PC-9 (cell line): Measurements from ENCODE around the gene CD2BP2. TPM values are rescaled to one million over a fixed set of nuclear protein-coding genes. Genes with fewer than 3 reads are reported as not detected.
A peak's percentile ranks its signal among the peaks of the same experiment; 100 is the strongest.

Experiments used
- BruUV-seq: library from RNA; stranded (reverse); fragments of 400-500 nt; replicated peaks from 2 replicates; lab custom pipeline; 2021; lab: Mats Ljungman, UMichigan
- CTCF ChIA-PET: fragments of 300-600 bp; sonication (Branson Sonifier 250); formaldehyde crosslinking; loops from one replicate; lab custom pipeline; 2022; ENCODE audit warnings: antibody characterized with exemption; lab: Charles Lee
- POLR2A ChIA-PET: fragments of 300-600 bp; sonication (Branson Sonifier 250); formaldehyde crosslinking; loops from one replicate; lab custom pipeline; 2022; ENCODE audit warnings: antibody characterized with exemption; ENCODE audit not compliant: unreplicated experiment; lab: Charles Lee
- DNase-seq, 2 experiments: peaks; one replicate each; pipeline versions ENCODE4 v3.0.0 to v3.0.0-alpha.2; 2015 to 2022; ENCODE audit warnings: mixed read lengths in 1 of 2
- H2AFZ ChIP-seq: fragments of 200-600 bp; sonication (generic); 2 replicates; pipeline ENCODE4 v1.8.1; 2017; ENCODE audit warnings: antibody characterized with exemption
- H3F3A ChIP-seq: fragments of 200-600 bp; sonication (generic); 2 replicates; pipeline ENCODE4 v1.8.1; 2017; ENCODE audit warnings: antibody characterized with exemption, mild to moderate bottlenecking, low read depth; ENCODE audit not compliant: insufficient read depth
- H3K27ac ChIP-seq: fragments of 200-600 bp; sonication (generic); 2 replicates; pipeline ENCODE4 v1.6.1; 2016; ENCODE audit warnings: mixed run types
- H3K27me3 ChIP-seq: fragments of 200-600 bp; sonication (generic); 2 replicates; pipeline ENCODE4 v1.6.1; 2016; ENCODE audit warnings: low read depth, mixed run types; ENCODE audit not compliant: insufficient read depth
- H3K36me3 ChIP-seq: fragments of 200-600 bp; sonication (generic); 2 replicates; pipeline ENCODE4 v1.6.1; 2016; ENCODE audit warnings: low read depth, mixed run types
- H3K4me1 ChIP-seq: fragments of 200-600 bp; sonication (generic); replicated peaks from 2 replicates; pipeline ENCODE4 v1.6.1; 2016; ENCODE audit warnings: mixed run types; ENCODE audit not compliant: insufficient read depth
- H3K4me2 ChIP-seq: fragments of 200-600 bp; sonication (generic); 2 replicates; pipeline ENCODE4 v1.6.1; 2017; ENCODE audit warnings: mixed run types
- H3K4me3 ChIP-seq: fragments of 200-600 bp; sonication (generic); 2 replicates; pipeline ENCODE4 v1.6.1; 2016; ENCODE audit warnings: mixed run types
- H3K79me2 ChIP-seq: fragments of 200-600 bp; sonication (generic); 2 replicates; pipeline ENCODE4 v1.6.1; 2017; ENCODE audit warnings: low read depth, mixed run types
- H3K9me2 ChIP-seq: fragments of 200-600 bp; sonication (generic); 2 replicates; pipeline ENCODE4 v1.8.1; 2017; ENCODE audit warnings: mild to moderate bottlenecking; ENCODE audit not compliant: insufficient read depth
- H3K9me3 ChIP-seq: fragments of 200-600 bp; sonication (generic); 2 replicates; pipeline ENCODE4 v1.8.1; 2016; ENCODE audit warnings: low read depth; ENCODE audit not compliant: insufficient read depth
- H4K20me1 ChIP-seq: fragments of 200-600 bp; sonication (generic); 2 replicates; pipeline ENCODE4 v1.8.1; 2017; ENCODE audit not compliant: insufficient read depth
- EZH2 ChIP-seq: fragments of 200-600 bp; sonication (generic); IDR thresholded peaks from 2 replicates; pipeline ENCODE4 v1.8.0; 2017; ENCODE audit warnings: antibody characterized with exemption, low read depth
- intact Hi-C: fragments of 100-400 bp; cut with micrococcal nuclease; formaldehyde crosslinking; loops from one replicate; pipeline ENCODE4 v1.10.0; 2022; ENCODE audit not compliant: unreplicated experiment
- total RNA-seq: library from RNA; stranded (reverse); gene quantifications from 2 replicates; pipeline ENCODE4 v1.2.3, GENCODE V29; 2021
- TF ChIP-seq, protein P1 (sequence below): fragments of 200-600 bp; sonication (generic); conservative IDR thresholded peaks from 2 replicates; pipeline ENCODE4 v1.6.1; 2017; ENCODE audit warnings: mixed run types, antibody characterized with exemption, mild to moderate bottlenecking, moderate library complexity

Gene CD2BP2
- total RNA-seq, 1 experiment from 2014 or later: 84.6 TPM

GRCh38 chr16:30353438-30354129 is 1.5 kb downstream of the CD2BP2 start:
- Histone ChIP-seq H2AFZ (no peak overlapping the region), H3K9me2 (no peaks in the 10 kb centered on the region), H3K79me2 (peaks cover 22% of the 10 kb centered on the region), H3K9me3 (no peaks in the 10 kb centered on the region), H3K4me1 (peaks cover 19% of the 10 kb centered on the region), H4K20me1 (peaks cover 6% of the 10 kb centered on the region), H3K4me3 (peak overlapping the region; percentile 99), H3K27me3 (no peaks in the 10 kb centered on the region), H3K36me3 (peaks cover 13% of the 10 kb centered on the region; the same call in 1 of the 2 replicates), H3K4me2 (peak overlapping the region; percentile 83), H3K27ac (no peak overlapping the region), H3F3A (peaks cover 46% of the 10 kb centered on the region)
- DNase-seq: no peak
- intact Hi-C loops: loop anchor here (2.0 kb wide), 2 partner anchors 55 to 289 kb away; partner anchors contain the start of gene ALDOA
- ChIA-PET CTCF (interaction anchor here (0.6 to 0.7 kb wide), 2 partner anchors 17 to 76 kb away, joined by 3 read pairs; partner anchors contain the start of gene DCTPP1), POLR2A (interaction anchor here (0.7 kb wide), 1 partner anchor 196 kb away, joined by 6 read pairs; no protein-coding TSS in a partner anchor)
- TF ChIP-seq, protein P1, sequence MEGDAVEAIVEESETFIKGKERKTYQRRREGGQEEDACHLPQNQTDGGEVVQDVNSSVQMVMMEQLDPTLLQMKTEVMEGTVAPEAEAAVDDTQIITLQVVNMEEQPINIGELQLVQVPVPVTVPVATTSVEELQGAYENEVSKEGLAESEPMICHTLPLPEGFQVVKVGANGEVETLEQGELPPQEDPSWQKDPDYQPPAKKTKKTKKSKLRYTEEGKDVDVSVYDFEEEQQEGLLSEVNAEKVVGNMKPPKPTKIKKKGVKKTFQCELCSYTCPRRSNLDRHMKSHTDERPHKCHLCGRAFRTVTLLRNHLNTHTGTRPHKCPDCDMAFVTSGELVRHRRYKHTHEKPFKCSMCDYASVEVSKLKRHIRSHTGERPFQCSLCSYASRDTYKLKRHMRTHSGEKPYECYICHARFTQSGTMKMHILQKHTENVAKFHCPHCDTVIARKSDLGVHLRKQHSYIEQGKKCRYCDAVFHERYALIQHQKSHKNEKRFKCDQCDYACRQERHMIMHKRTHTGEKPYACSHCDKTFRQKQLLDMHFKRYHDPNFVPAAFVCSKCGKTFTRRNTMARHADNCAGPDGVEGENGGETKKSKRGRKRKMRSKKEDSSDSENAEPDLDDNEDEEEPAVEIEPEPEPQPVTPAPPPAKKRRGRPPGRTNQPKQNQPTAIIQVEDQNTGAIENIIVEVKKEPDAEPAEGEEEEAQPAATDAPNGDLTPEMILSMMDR: no peak
- TF ChIP-seq EZH2: no peak
- no TSS peak for BruUV-seq

GRCh38 chr16:30352488-30353401 is 2.4 kb downstream of the CD2BP2 start:
- no TSS peak for BruUV-seq
- intact Hi-C loops: no loop called here
- H2AFZ ChIP-seq: no peak overlapping the region
- H3K4me1 ChIP-seq: peaks cover 19% of the 10 kb centered on the region
- POLR2A ChIA-PET: interaction anchor here (0.6 kb wide), 1 partner anchor 258 kb away, joined by 15 read pairs; no protein-coding TSS in a partner anchor
- no peak overlapping the region for H3K4me3 ChIP-seq
- peaks cover 13% of the 10 kb centered on the region; the same call in 1 of the 2 replicates for H3K36me3 ChIP-seq
- peaks cover 49% of the 10 kb centered on the region for H3F3A ChIP-seq
- DNase-seq: no peak
- H3K9me3 ChIP-seq: no peaks in the 10 kb centered on the region
- peaks cover 22% of the 10 kb centered on the region for H3K79me2 ChIP-seq
- no peaks in the 10 kb centered on the region for H3K27me3 ChIP-seq
- no peak overlapping the region for H3K27ac ChIP-seq
- no peaks in the 10 kb centered on the region for H3K9me2 ChIP-seq
- peaks cover 6% of the 10 kb centered on the region for H4K20me1 ChIP-seq
- H3K4me2 ChIP-seq: no peak overlapping the region
- CTCF ChIA-PET: no interaction called here
- TF ChIP-seq EZH2: no peak
- TF ChIP-seq, protein P1: no peak; the same call in 1 of the 2 replicates
